HepG2 (cell line): Measurements from ENCODE around the gene AADAT. TPM values are rescaled to one million over a fixed set of nuclear protein-coding genes. Genes with fewer than 3 reads are reported as not detected.

Experiments
- CHD4 ChIP-seq: fragments of 200-600 bp; sonication (generic); IDR thresholded peaks from 2 replicates; pipeline ENCODE4 v1.7.0; 2017; ENCODE audit warnings: mild to moderate bottlenecking, low read length, borderline replicate concordance
- EP300 ChIP-seq, 3 experiments: sonication (generic) in 1 of 3; formaldehyde crosslinking in 1 of 3; IDR thresholded peaks; 2 replicates each; pipeline versions ENCODE4 v1.5.1 to v1.6.1; 2011 to 2020; ENCODE audit warnings: low read depth in 2 of 3, low read length in 2 of 3, borderline replicate concordance in 1 of 3, improper control_type of control experiment in 1 of 3, mild to moderate bottlenecking in 1 of 3, missing genetic modification reagents in 1 of 3, moderate library complexity in 1 of 3
- GTF3A ChIP-seq: sonication (generic); formaldehyde crosslinking; conservative IDR thresholded peaks from 2 replicates; pipeline ENCODE4 v1.4.0; 2020; ENCODE audit warnings: mild to moderate bottlenecking, missing genetic modification reagents
- NR2C2 ChIP-seq: sonication (generic); formaldehyde crosslinking; IDR thresholded peaks from 2 replicates; pipeline ENCODE4 v1.4.0; 2020; ENCODE audit warnings: missing genetic modification reagents, mild to moderate bottlenecking, moderate library complexity, borderline replicate concordance
- RARA ChIP-seq: IDR thresholded peaks from 2 replicates; pipeline ENCODE4 v1.6.1; 2016; ENCODE audit warnings: missing genetic modification reagents, missing compliant biosample characterization
- RFX5 ChIP-seq: IDR thresholded peaks from 2 replicates; pipeline ENCODE4 v1.6.1; 2011; ENCODE audit warnings: low read depth, low read length, improper control_type of control experiment
- ZKSCAN8 ChIP-seq: IDR thresholded peaks from 2 replicates; pipeline ENCODE4 v1.6.1; 2016; ENCODE audit warnings: borderline replicate concordance, missing genetic modification reagents, missing compliant biosample characterization
- ZNF672 ChIP-seq: sonication (generic); formaldehyde crosslinking; IDR thresholded peaks from 2 replicates; pipeline ENCODE4 v1.8.1; 2022; ENCODE audit warnings: missing genetic modification reagents
- polyA plus RNA-seq, 8 experiments: library from polyadenylated mRNA; depleted of rRNA in 3 of 8; stranded (reverse) in 7 of 8; unstranded in 1 of 8; fragments of >200 nt; fragmentation: Illumina TruSeq in 4 of 8; extraction: Trizol in 4 of 8; gene quantifications; 2 replicates each; pipeline versions ENCODE4 v1.2.1 to v1.2.3, GENCODE V29; 2011 to 2016; ENCODE audit warnings: low read depth in 4 of 8, missing spikeins in 1 of 8, mixed read lengths in 1 of 8; ENCODE audit not compliant: insufficient read depth in 1 of 8
- total RNA-seq, 5 experiments: library from RNA; depleted of rRNA; stranded (reverse); fragments of >200 nt; fragmentation: Illumina TruSeq; extraction: Trizol; gene quantifications; 2 replicates each; pipeline ENCODE4 v1.2.3, GENCODE V29; 2016; ENCODE audit warnings: low read depth in 1 of 5
- TF ChIP-seq, protein P1 (sequence below): sonication (generic); formaldehyde crosslinking; IDR thresholded peaks from 2 replicates; pipeline ENCODE4 v1.4.0; 2020; ENCODE audit warnings: missing genetic modification reagents
- TF ChIP-seq, protein P2 (sequence below): sonication (generic); formaldehyde crosslinking; IDR thresholded peaks from 2 replicates; pipeline ENCODE4 v1.4.0; 2020; ENCODE audit warnings: missing genetic modification reagents
- TF ChIP-seq, protein P3 (sequence below): fragments of 450-650 bp; IDR thresholded peaks from 2 replicates; pipeline ENCODE4 v1.6.1; 2017; ENCODE audit warnings: mild to moderate bottlenecking
- TF ChIP-seq, protein P4 (sequence below), 2 experiments: fragments of 450-650 bp in 1 of 2; sonication (generic) in 1 of 2; formaldehyde crosslinking; IDR thresholded peaks; 2 replicates each; pipeline versions ENCODE4 v1.5.0 to v1.8.0; 2020 to 2022; ENCODE audit warnings: mild to moderate bottlenecking in 1 of 2, missing genetic modification reagents in 1 of 2
- TF ChIP-seq, protein P5 (sequence below): IDR thresholded peaks from 2 replicates; pipeline ENCODE4 v1.6.1; 2018; ENCODE audit warnings: missing genetic modification reagents
- TF ChIP-seq, protein P6 (sequence below): sonication (generic); formaldehyde crosslinking; conservative IDR thresholded peaks from 2 replicates; pipeline ENCODE4 v1.4.0; 2020; ENCODE audit warnings: mild to moderate bottlenecking, missing genetic modification reagents, moderate library complexity

Gene AADAT
- total and polyA plus RNA-seq, 2 of the 13 experiments (the other 11 are each of a cell fraction or from before 2014, with no cell fraction given), result 6.1 to 9.1 TPM

DNA sequence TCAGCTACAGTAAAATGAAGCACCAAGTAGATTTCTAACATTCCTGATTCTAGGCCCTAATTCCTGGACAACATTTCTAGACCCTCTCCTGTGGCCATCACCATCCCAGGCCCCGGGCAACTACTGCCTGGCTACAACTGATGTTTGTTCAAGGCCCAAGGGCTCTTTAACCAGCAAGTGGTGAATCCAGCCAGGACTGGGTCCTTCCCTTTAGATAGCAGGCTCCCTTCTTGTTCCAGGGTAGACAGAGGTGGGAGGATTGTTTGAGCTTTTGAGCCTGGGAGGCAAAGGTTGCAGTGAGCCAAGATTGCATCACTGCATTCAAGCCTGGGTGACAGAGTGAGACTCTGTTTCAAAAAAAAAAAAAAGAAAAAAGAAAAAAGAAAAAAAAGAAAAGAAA is 12.7 kb upstream of the AADAT start (continued):
- TF ChIP-seq, protein P1, sequence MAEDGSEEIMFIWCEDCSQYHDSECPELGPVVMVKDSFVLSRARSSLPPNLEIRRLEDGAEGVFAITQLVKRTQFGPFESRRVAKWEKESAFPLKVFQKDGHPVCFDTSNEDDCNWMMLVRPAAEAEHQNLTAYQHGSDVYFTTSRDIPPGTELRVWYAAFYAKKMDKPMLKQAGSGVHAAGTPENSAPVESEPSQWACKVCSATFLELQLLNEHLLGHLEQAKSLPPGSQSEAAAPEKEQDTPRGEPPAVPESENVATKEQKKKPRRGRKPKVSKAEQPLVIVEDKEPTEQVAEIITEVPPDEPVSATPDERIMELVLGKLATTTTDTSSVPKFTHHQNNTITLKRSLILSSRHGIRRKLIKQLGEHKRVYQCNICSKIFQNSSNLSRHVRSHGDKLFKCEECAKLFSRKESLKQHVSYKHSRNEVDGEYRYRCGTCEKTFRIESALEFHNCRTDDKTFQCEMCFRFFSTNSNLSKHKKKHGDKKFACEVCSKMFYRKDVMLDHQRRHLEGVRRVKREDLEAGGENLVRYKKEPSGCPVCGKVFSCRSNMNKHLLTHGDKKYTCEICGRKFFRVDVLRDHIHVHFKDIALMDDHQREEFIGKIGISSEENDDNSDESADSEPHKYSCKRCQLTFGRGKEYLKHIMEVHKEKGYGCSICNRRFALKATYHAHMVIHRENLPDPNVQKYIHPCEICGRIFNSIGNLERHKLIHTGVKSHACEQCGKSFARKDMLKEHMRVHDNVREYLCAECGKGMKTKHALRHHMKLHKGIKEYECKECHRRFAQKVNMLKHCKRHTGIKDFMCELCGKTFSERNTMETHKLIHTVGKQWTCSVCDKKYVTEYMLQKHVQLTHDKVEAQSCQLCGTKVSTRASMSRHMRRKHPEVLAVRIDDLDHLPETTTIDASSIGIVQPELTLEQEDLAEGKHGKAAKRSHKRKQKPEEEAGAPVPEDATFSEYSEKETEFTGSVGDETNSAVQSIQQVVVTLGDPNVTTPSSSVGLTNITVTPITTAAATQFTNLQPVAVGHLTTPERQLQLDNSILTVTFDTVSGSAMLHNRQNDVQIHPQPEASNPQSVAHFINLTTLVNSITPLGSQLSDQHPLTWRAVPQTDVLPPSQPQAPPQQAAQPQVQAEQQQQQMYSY (CRISPR knock-in tag), result peak; percentile 65; the same call in 1 of the 2 replicates
- TF ChIP-seq GTF3A (no peak), ZKSCAN8 (CRISPR knock-in tag) (no peak), ZNF672 (CRISPR knock-in tag) (no peak), NR2C2 (CRISPR knock-in tag) (0 out of 2 replicates have a peak, but pooled peaks have one; percentile 23), EP300 (IDR thresholded peaks at IDR 0.05; ENCODE audit: low read depth in 2 of 2, low read length in 2 of 2) (no peak), EP300 (CRISPR knock-in tag; IDR thresholded peaks at IDR 0.05; ENCODE audit: borderline replicate concordance) (no peak), CHD4 (no peak), RFX5 (peak; percentile 82), RARA (CRISPR knock-in tag) (no peak)
- TF ChIP-seq, protein P2, sequence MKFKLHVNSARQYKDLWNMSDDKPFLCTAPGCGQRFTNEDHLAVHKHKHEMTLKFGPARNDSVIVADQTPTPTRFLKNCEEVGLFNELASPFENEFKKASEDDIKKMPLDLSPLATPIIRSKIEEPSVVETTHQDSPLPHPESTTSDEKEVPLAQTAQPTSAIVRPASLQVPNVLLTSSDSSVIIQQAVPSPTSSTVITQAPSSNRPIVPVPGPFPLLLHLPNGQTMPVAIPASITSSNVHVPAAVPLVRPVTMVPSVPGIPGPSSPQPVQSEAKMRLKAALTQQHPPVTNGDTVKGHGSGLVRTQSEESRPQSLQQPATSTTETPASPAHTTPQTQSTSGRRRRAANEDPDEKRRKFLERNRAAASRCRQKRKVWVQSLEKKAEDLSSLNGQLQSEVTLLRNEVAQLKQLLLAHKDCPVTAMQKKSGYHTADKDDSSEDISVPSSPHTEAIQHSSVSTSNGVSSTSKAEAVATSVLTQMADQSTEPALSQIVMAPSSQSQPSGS (CRISPR knock-in tag), result peak; percentile 79
- TF ChIP-seq, protein P3, sequence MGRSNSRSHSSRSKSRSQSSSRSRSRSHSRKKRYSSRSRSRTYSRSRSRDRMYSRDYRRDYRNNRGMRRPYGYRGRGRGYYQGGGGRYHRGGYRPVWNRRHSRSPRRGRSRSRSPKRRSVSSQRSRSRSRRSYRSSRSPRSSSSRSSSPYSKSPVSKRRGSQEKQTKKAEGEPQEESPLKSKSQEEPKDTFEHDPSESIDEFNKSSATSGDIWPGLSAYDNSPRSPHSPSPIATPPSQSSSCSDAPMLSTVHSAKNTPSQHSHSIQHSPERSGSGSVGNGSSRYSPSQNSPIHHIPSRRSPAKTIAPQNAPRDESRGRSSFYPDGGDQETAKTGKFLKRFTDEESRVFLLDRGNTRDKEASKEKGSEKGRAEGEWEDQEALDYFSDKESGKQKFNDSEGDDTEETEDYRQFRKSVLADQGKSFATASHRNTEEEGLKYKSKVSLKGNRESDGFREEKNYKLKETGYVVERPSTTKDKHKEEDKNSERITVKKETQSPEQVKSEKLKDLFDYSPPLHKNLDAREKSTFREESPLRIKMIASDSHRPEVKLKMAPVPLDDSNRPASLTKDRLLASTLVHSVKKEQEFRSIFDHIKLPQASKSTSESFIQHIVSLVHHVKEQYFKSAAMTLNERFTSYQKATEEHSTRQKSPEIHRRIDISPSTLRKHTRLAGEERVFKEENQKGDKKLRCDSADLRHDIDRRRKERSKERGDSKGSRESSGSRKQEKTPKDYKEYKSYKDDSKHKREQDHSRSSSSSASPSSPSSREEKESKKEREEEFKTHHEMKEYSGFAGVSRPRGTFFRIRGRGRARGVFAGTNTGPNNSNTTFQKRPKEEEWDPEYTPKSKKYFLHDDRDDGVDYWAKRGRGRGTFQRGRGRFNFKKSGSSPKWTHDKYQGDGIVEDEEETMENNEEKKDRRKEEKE, result no peak
- TF ChIP-seq, protein P4, sequence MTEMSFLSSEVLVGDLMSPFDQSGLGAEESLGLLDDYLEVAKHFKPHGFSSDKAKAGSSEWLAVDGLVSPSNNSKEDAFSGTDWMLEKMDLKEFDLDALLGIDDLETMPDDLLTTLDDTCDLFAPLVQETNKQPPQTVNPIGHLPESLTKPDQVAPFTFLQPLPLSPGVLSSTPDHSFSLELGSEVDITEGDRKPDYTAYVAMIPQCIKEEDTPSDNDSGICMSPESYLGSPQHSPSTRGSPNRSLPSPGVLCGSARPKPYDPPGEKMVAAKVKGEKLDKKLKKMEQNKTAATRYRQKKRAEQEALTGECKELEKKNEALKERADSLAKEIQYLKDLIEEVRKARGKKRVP (CRISPR knock-in tag; IDR thresholded peaks at IDR 0.05), result peak in 1 of 2 experiments; percentile 94; a peak in 2 of 4 replicates
- TF ChIP-seq, protein P5, sequence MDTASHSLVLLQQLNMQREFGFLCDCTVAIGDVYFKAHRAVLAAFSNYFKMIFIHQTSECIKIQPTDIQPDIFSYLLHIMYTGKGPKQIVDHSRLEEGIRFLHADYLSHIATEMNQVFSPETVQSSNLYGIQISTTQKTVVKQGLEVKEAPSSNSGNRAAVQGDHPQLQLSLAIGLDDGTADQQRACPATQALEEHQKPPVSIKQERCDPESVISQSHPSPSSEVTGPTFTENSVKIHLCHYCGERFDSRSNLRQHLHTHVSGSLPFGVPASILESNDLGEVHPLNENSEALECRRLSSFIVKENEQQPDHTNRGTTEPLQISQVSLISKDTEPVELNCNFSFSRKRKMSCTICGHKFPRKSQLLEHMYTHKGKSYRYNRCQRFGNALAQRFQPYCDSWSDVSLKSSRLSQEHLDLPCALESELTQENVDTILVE, result no peak; the same call in 1 of the 2 replicates
- TF ChIP-seq, protein P6, sequence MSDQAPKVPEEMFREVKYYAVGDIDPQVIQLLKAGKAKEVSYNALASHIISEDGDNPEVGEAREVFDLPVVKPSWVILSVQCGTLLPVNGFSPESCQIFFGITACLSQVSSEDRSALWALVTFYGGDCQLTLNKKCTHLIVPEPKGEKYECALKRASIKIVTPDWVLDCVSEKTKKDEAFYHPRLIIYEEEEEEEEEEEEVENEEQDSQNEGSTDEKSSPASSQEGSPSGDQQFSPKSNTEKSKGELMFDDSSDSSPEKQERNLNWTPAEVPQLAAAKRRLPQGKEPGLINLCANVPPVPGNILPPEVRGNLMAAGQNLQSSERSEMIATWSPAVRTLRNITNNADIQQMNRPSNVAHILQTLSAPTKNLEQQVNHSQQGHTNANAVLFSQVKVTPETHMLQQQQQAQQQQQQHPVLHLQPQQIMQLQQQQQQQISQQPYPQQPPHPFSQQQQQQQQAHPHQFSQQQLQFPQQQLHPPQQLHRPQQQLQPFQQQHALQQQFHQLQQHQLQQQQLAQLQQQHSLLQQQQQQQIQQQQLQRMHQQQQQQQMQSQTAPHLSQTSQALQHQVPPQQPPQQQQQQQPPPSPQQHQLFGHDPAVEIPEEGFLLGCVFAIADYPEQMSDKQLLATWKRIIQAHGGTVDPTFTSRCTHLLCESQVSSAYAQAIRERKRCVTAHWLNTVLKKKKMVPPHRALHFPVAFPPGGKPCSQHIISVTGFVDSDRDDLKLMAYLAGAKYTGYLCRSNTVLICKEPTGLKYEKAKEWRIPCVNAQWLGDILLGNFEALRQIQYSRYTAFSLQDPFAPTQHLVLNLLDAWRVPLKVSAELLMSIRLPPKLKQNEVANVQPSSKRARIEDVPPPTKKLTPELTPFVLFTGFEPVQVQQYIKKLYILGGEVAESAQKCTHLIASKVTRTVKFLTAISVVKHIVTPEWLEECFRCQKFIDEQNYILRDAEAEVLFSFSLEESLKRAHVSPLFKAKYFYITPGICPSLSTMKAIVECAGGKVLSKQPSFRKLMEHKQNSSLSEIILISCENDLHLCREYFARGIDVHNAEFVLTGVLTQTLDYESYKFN (CRISPR knock-in tag), result peak; percentile 39; the same call in 1 of the 2 replicates
